Measurements from ENCODE around the gene RALGAPA2. TPM values are rescaled to one million over a fixed set of nuclear protein-coding genes. Genes with fewer than 3 reads are reported as not detected.

RALGAPA2 gene
- total and polyA plus RNA-seq, 2 donors (not counting 1 experiment from before 2014, with no cell fraction given): 1.2 to 7.6 TPM

- no peaks in the 10 kb centered on the region for H3K9me3 ChIP-seq (ENCODE audit: control insufficient read depth, insufficient read depth, low read depth, low read length)
- no peaks in the 10 kb centered on the region for H4K20me1 ChIP-seq (ENCODE audit: control insufficient read depth, extremely low read depth, insufficient read depth, low read length)
- no peaks in the 10 kb centered on the region for H3K36me3 ChIP-seq (ENCODE audit: control insufficient read depth, insufficient read depth, low read length)
- TF ChIP-seq CTCF (conservative IDR thresholded peaks at IDR 0.05 in 1 of 2, IDR thresholded peaks at IDR 0.05 in 1 of 2; ENCODE audit: low read depth in 1 of 2, low read length in 2 of 2) (no peak), EZH2 (IDR thresholded peaks at IDR 0.05; ENCODE audit: low read length, missing control alignments) (no peak)
- no peak overlapping the region for H3K27ac ChIP-seq (ENCODE audit: insufficient read depth, low read length)
- no peak overlapping the region for H3K4me2 ChIP-seq (ENCODE audit: extremely low read depth, insufficient read depth, low read length)
- no peak for DNase-seq (ENCODE audit: low read depth in 2 of 2)
- H3K4me1 ChIP-seq (ENCODE audit: control insufficient read depth, extremely low read depth, insufficient read depth, low read length): peaks cover under 1% of the 10 kb centered on the region
- no peak overlapping the region for H3K9ac ChIP-seq (ENCODE audit: insufficient read depth, low read length)
- H3K79me2 ChIP-seq (ENCODE audit: control insufficient read depth, insufficient read depth, low read length): no peaks in the 10 kb centered on the region
- H3K4me3 ChIP-seq (replicated peaks in 1 of 4; ENCODE audit: control extremely low read depth in 1 of 4, insufficient read depth in 1 of 4, low read depth in 3 of 4, low read length in 4 of 4): no peak overlapping the region
- no peaks in the 10 kb centered on the region for H3K27me3 ChIP-seq (ENCODE audit: control insufficient read depth, insufficient read depth, low read length)
- no peak overlapping the region for H2AFZ ChIP-seq (ENCODE audit: low read length)
Observed at GRCh38 chr20:20447196-20447595, 265.2 kb downstream of the RALGAPA2 start.

GRCh38 chr20:20446425-20447015 lies 265.9 kb downstream of the RALGAPA2 start:
- Histone ChIP-seq H4K20me1 (ENCODE audit: control insufficient read depth, extremely low read depth, insufficient read depth, low read length) (no peaks in the 10 kb centered on the region), H3K9me3 (ENCODE audit: control insufficient read depth, insufficient read depth, low read depth, low read length) (no peaks in the 10 kb centered on the region), H3K4me2 (ENCODE audit: extremely low read depth, insufficient read depth, low read length) (no peak overlapping the region), H3K9ac (ENCODE audit: insufficient read depth, low read length) (no peak overlapping the region), H3K4me1 (ENCODE audit: control insufficient read depth, extremely low read depth, insufficient read depth, low read length) (peaks cover under 1% of the 10 kb centered on the region), H3K4me3 (replicated peaks in 1 of 4; ENCODE audit: control extremely low read depth in 1 of 4, insufficient read depth in 1 of 4, low read depth in 3 of 4, low read length in 4 of 4) (no peak overlapping the region), H3K79me2 (ENCODE audit: control insufficient read depth, insufficient read depth, low read length) (no peaks in the 10 kb centered on the region), H2AFZ (ENCODE audit: low read length) (no peak overlapping the region), H3K36me3 (ENCODE audit: control insufficient read depth, insufficient read depth, low read length) (no peaks in the 10 kb centered on the region), H3K27me3 (ENCODE audit: control insufficient read depth, insufficient read depth, low read length) (no peaks in the 10 kb centered on the region), H3K27ac (ENCODE audit: insufficient read depth, low read length) (no peak overlapping the region)
- no peak for DNase-seq (ENCODE audit: low read depth in 2 of 2)
- TF ChIP-seq EZH2 (IDR thresholded peaks at IDR 0.05; ENCODE audit: low read length, missing control alignments) (no peak), CTCF (conservative IDR thresholded peaks at IDR 0.05 in 1 of 2, IDR thresholded peaks at IDR 0.05 in 1 of 2; ENCODE audit: low read depth in 1 of 2, low read length in 2 of 2) (no peak)

GRCh38 chr20:20446001-20446400 lies 266.4 kb downstream of the RALGAPA2 start:
- Histone ChIP-seq H3K36me3 (ENCODE audit: control insufficient read depth, insufficient read depth, low read length) (no peaks in the 10 kb centered on the region), H4K20me1 (ENCODE audit: control insufficient read depth, extremely low read depth, insufficient read depth, low read length) (no peaks in the 10 kb centered on the region), H2AFZ (ENCODE audit: low read length) (no peak overlapping the region), H3K27me3 (ENCODE audit: control insufficient read depth, insufficient read depth, low read length) (no peaks in the 10 kb centered on the region), H3K9ac (ENCODE audit: insufficient read depth, low read length) (no peak overlapping the region), H3K27ac (ENCODE audit: insufficient read depth, low read length) (no peak overlapping the region), H3K4me3 (replicated peaks in 1 of 4; ENCODE audit: control extremely low read depth in 1 of 4, insufficient read depth in 1 of 4, low read depth in 3 of 4, low read length in 4 of 4) (no peak overlapping the region), H3K4me2 (ENCODE audit: extremely low read depth, insufficient read depth, low read length) (no peak overlapping the region), H3K79me2 (ENCODE audit: control insufficient read depth, insufficient read depth, low read length) (no peaks in the 10 kb centered on the region), H3K9me3 (ENCODE audit: control insufficient read depth, insufficient read depth, low read depth, low read length) (no peaks in the 10 kb centered on the region), H3K4me1 (ENCODE audit: control insufficient read depth, extremely low read depth, insufficient read depth, low read length) (peaks cover 2% of the 10 kb centered on the region)
- DNase-seq (ENCODE audit: low read depth in 2 of 2): no peak
- TF ChIP-seq CTCF (conservative IDR thresholded peaks at IDR 0.05 in 1 of 2, IDR thresholded peaks at IDR 0.05 in 1 of 2; ENCODE audit: low read depth in 1 of 2, low read length in 2 of 2) (no peak), EZH2 (IDR thresholded peaks at IDR 0.05; ENCODE audit: low read length, missing control alignments) (no peak)
